ENCODE results near the gene SLC44A1.

DNA sequence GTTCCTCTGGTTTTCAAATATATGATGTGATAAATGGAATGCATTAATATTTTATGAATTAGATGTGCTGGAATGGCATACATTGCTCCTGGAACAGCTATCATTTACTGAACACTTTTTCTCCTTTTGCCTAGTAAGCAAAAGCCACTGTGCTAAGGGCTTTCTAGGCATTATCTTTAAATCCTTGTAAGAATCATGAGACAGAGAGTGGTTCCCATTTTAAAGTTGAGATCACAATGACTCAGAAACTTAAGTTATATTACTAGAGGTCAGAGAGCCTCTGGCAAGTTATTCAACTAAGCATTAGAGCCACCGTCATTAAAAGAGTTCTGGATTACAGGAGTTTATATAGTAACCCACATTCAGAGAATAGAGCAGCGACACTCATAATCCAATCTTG lies 176.7 kb downstream of the SLC44A1 start:
- TF ChIP-seq POLR2A (IDR thresholded peaks at IDR 0.05) = no peak
- TF ChIP-seq, protein P1, sequence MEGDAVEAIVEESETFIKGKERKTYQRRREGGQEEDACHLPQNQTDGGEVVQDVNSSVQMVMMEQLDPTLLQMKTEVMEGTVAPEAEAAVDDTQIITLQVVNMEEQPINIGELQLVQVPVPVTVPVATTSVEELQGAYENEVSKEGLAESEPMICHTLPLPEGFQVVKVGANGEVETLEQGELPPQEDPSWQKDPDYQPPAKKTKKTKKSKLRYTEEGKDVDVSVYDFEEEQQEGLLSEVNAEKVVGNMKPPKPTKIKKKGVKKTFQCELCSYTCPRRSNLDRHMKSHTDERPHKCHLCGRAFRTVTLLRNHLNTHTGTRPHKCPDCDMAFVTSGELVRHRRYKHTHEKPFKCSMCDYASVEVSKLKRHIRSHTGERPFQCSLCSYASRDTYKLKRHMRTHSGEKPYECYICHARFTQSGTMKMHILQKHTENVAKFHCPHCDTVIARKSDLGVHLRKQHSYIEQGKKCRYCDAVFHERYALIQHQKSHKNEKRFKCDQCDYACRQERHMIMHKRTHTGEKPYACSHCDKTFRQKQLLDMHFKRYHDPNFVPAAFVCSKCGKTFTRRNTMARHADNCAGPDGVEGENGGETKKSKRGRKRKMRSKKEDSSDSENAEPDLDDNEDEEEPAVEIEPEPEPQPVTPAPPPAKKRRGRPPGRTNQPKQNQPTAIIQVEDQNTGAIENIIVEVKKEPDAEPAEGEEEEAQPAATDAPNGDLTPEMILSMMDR (IDR thresholded peaks at IDR 0.05) = no peak
